ENCODE measurements around the gene FMN1.

DNA sequence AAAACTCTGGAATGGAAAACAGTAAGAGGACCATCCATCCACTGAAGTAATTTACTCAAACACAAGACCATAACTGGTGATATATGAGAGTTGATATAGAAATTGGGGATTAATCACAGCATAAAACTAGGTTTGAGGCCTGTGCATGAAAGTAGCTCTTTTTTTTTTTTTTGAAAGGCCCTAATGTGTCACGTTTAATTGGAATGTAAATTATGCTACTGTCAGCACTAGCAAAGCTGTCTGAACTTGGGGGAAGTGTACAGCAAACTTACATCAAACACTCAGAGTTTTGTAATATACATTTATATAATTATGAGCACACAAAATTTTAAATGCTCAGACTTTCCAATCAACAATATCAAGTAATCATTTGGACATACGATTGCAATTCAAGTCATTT, 322.6 kb downstream of the FMN1 start:
- TF ChIP-seq, protein P1, sequence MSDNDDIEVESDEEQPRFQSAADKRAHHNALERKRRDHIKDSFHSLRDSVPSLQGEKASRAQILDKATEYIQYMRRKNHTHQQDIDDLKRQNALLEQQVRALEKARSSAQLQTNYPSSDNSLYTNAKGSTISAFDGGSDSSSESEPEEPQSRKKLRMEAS (IDR thresholded peaks at IDR 0.05) = no peak
- TF ChIP-seq ZBTB1 (CRISPR knock-in tag; IDR thresholded peaks at IDR 0.05; ENCODE audit: borderline replicate concordance) (no peak), ZNF260 (CRISPR knock-in tag; IDR thresholded peaks at IDR 0.05; ENCODE audit: borderline replicate concordance, low read depth) (no peak)
- TF ChIP-seq, protein P2, sequence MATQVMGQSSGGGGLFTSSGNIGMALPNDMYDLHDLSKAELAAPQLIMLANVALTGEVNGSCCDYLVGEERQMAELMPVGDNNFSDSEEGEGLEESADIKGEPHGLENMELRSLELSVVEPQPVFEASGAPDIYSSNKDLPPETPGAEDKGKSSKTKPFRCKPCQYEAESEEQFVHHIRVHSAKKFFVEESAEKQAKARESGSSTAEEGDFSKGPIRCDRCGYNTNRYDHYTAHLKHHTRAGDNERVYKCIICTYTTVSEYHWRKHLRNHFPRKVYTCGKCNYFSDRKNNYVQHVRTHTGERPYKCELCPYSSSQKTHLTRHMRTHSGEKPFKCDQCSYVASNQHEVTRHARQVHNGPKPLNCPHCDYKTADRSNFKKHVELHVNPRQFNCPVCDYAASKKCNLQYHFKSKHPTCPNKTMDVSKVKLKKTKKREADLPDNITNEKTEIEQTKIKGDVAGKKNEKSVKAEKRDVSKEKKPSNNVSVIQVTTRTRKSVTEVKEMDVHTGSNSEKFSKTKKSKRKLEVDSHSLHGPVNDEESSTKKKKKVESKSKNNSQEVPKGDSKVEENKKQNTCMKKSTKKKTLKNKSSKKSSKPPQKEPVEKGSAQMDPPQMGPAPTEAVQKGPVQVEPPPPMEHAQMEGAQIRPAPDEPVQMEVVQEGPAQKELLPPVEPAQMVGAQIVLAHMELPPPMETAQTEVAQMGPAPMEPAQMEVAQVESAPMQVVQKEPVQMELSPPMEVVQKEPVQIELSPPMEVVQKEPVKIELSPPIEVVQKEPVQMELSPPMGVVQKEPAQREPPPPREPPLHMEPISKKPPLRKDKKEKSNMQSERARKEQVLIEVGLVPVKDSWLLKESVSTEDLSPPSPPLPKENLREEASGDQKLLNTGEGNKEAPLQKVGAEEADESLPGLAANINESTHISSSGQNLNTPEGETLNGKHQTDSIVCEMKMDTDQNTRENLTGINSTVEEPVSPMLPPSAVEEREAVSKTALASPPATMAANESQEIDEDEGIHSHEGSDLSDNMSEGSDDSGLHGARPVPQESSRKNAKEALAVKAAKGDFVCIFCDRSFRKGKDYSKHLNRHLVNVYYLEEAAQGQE (IDR thresholded peaks at IDR 0.05; ENCODE audit: borderline replicate concordance in 1 of 2, low read depth in 1 of 2, low read length in 2 of 2) = no peak

Data from HepG2 (cell line).